H1 (cell line): ENCODE measurements around the gene G6PC1. TPM values are rescaled to one million over a fixed set of nuclear protein-coding genes. Genes with fewer than 3 reads are reported as not detected.

Experiments
- CTCF ChIA-PET: fragments of 300-600 bp; sonication (Branson Sonifier 250); formaldehyde crosslinking; loops from one replicate; lab custom pipeline; 2021; ENCODE audit not compliant: partially characterized antibody; lab: Charles Lee
- POLR2A ChIA-PET: fragments of 300-600 bp; sonication (Branson Sonifier 250); formaldehyde crosslinking; loops from one replicate; lab custom pipeline; 2021; ENCODE audit warnings: inconsistent platforms; ENCODE audit not compliant: partially characterized antibody; lab: Charles Lee
- DNase-seq, 2 experiments: peaks; one replicate each; pipeline versions ENCODE4 v3.0.0 to v3.0.0-alpha.2; 2010 to 2022; ENCODE audit warnings: low spot score in 2 of 2, low read depth in 1 of 2, mixed read lengths in 1 of 2
- FAIRE-seq: peaks from 2 replicates; lab custom pipeline; 2011; peaks lifted over from hg19 to GRCh38; lab: Jason Lieb, UNC
- H2AFZ ChIP-seq: 2 replicates; pipeline ENCODE4 v1.8.1; 2012; ENCODE audit warnings: low read length, inconsistent platforms
- H2AK5ac ChIP-seq: 2 replicates; pipeline ENCODE4 v1.6.1; 2013; ENCODE audit warnings: low read depth, low read length
- H2BK120ac ChIP-seq: replicated peaks from 2 replicates; pipeline ENCODE3; 2013; ENCODE audit warnings: low read depth, low read length, inconsistent platforms
- H2BK12ac ChIP-seq: 2 replicates; pipeline ENCODE4 v1.6.1; 2013; ENCODE audit warnings: low read depth, low read length
- H2BK15ac ChIP-seq: 2 replicates; pipeline ENCODE4 v1.6.1; 2013; ENCODE audit warnings: low read length
- H2BK20ac ChIP-seq: 2 replicates; pipeline ENCODE4 v1.6.1; 2013; ENCODE audit warnings: low read length
- H2BK5ac ChIP-seq: 2 replicates; pipeline ENCODE4 v1.6.1; 2013; ENCODE audit warnings: low read depth, low read length
- H3K14ac ChIP-seq: 2 replicates; pipeline ENCODE4 v1.6.1; 2013; ENCODE audit warnings: inconsistent platforms; ENCODE audit not compliant: insufficient read length
- H3K18ac ChIP-seq: 2 replicates; pipeline ENCODE4 v1.6.1; 2013; ENCODE audit warnings: low read length; ENCODE audit errors: extremely low read depth
- H3K23ac ChIP-seq: 2 replicates; pipeline ENCODE4 v1.6.1; 2013; ENCODE audit warnings: inconsistent platforms; ENCODE audit not compliant: insufficient read length
- H3K23me2 ChIP-seq: 2 replicates; pipeline ENCODE4 v1.6.1; 2013; ENCODE audit warnings: low read depth, low read length
- H3K27ac ChIP-seq: 2 replicates; pipeline ENCODE4 v1.6.1; 2011; ENCODE audit warnings: low read depth, low read length, inconsistent platforms
- H3K27me3 ChIP-seq, 4 experiments: replicated peaks in 1 of 4; 1 replicate in 1 of 4; 2 replicates in 3 of 4; pipeline versions ENCODE4 v1.6.1 to v1.8.1; 2011 to 2013; ENCODE audit warnings: low read length in 3 of 4, mild to moderate bottlenecking in 3 of 4, inconsistent platforms in 2 of 4, mixed read lengths in 2 of 4, moderate library complexity in 1 of 4; ENCODE audit not compliant: control insufficient read depth in 3 of 4, insufficient read depth in 3 of 4; ENCODE audit errors: extremely low read depth in 1 of 4
- H3K36me3 ChIP-seq, 4 experiments: 2 replicates each; pipeline versions ENCODE4 v1.6.1 to v1.8.1; 2011 to 2013; ENCODE audit warnings: mild to moderate bottlenecking in 4 of 4, low read length in 3 of 4, moderate library complexity in 2 of 4, control low read depth in 1 of 4, inconsistent platforms in 1 of 4; ENCODE audit not compliant: insufficient read depth in 4 of 4, control insufficient read depth in 2 of 4
- H3K4ac ChIP-seq: replicated peaks from 2 replicates; pipeline ENCODE3; 2013; ENCODE audit warnings: low read length, low read depth, mixed read lengths, inconsistent platforms; ENCODE audit not compliant: insufficient read length
- H3K4me1 ChIP-seq, 4 experiments: replicated peaks in 1 of 4; 1 replicate in 1 of 4; 2 replicates in 3 of 4; pipeline versions ENCODE4 v1.6.1 to v1.8.1; 2011 to 2013; ENCODE audit warnings: low read length in 3 of 4, inconsistent platforms in 2 of 4, mixed read lengths in 1 of 4; ENCODE audit not compliant: insufficient read depth in 4 of 4, control insufficient read depth in 3 of 4
- H3K4me2 ChIP-seq, 2 experiments: 2 replicates each; pipeline versions ENCODE4 v1.6.1 to v1.8.1; 2011 to 2013; ENCODE audit warnings: low read depth in 2 of 2, low read length in 2 of 2, control low read depth in 1 of 2, inconsistent platforms in 1 of 2, mild to moderate bottlenecking in 1 of 2; ENCODE audit not compliant: insufficient read depth in 1 of 2
- H3K4me3 ChIP-seq, 4 experiments: fragments of 200-600, 300-600 bp in 1 of 4; sonication (generic), shearing (Covaris generic), sonication (Bioruptor Twin) in 1 of 4; 2 replicates each; pipeline versions ENCODE4 v1.5.1 to v1.8.1; 2011 to 2016; ENCODE audit warnings: low read length in 4 of 4, low read depth in 3 of 4, control low read depth in 2 of 4, inconsistent platforms in 2 of 4, mild to moderate bottlenecking in 2 of 4, mixed read lengths in 1 of 4, moderate library complexity in 1 of 4; ENCODE audit not compliant: insufficient read depth in 2 of 4; ENCODE audit errors: extremely low read depth in 1 of 4
- H3K56ac ChIP-seq: replicated peaks from 2 replicates; pipeline ENCODE3; 2013; ENCODE audit warnings: low read depth, mild to moderate bottlenecking, mixed read lengths, low read length, inconsistent platforms; ENCODE audit not compliant: insufficient read length
- H3K79me1 ChIP-seq: 2 replicates; pipeline ENCODE4 v1.6.1; 2013; ENCODE audit warnings: low read depth, low read length, control low read depth
- H3K79me2 ChIP-seq, 2 experiments: 2 replicates each; pipeline versions ENCODE4 v1.6.1 to v1.8.1; 2012 to 2013; ENCODE audit warnings: low read length in 2 of 2, mild to moderate bottlenecking in 2 of 2, inconsistent platforms in 1 of 2; ENCODE audit not compliant: insufficient read depth in 2 of 2, control insufficient read depth in 1 of 2
- H3K9ac ChIP-seq, 4 experiments: replicated peaks in 1 of 4; 1 replicate in 1 of 4; 2 replicates in 3 of 4; pipeline versions ENCODE4 v1.6.1 to v1.8.1; 2011 to 2013; ENCODE audit warnings: low read depth in 3 of 4, low read length in 3 of 4, control low read depth in 2 of 4, mild to moderate bottlenecking in 2 of 4, moderate library complexity in 2 of 4, inconsistent platforms in 1 of 4; ENCODE audit errors: extremely low read depth in 1 of 4
- H3K9me3 ChIP-seq, 2 experiments: 2 replicates each; pipeline versions ENCODE4 v1.6.1 to v1.8.1; 2012 to 2013; ENCODE audit warnings: mild to moderate bottlenecking in 2 of 2, moderate library complexity in 2 of 2, control low read depth in 1 of 2, inconsistent platforms in 1 of 2, low read depth in 1 of 2, low read length in 1 of 2, mixed read lengths in 1 of 2; ENCODE audit not compliant: insufficient read depth in 2 of 2
- H4K20me1 ChIP-seq, 2 experiments: replicated peaks in 1 of 2; 2 replicates each; pipeline versions ENCODE3 to v1.8.1; 2011 to 2013; ENCODE audit warnings: inconsistent platforms in 2 of 2, low read length in 2 of 2, mild to moderate bottlenecking in 1 of 2; ENCODE audit not compliant: insufficient read depth in 2 of 2, control insufficient read depth in 1 of 2
- H4K5ac ChIP-seq: 2 replicates; pipeline ENCODE4 v1.6.1; 2013; ENCODE audit warnings: low read length, low read depth, mixed read lengths, inconsistent platforms; ENCODE audit not compliant: insufficient read length
- H4K8ac ChIP-seq: 2 replicates; pipeline ENCODE4 v1.8.0; 2013; ENCODE audit warnings: mild to moderate bottlenecking, moderate library complexity, low read length, inconsistent platforms; ENCODE audit not compliant: insufficient read depth; ENCODE audit errors: extremely low read depth
- H4K91ac ChIP-seq: replicated peaks from 2 replicates; pipeline ENCODE3; 2013; ENCODE audit warnings: low read length, mixed read lengths, inconsistent platforms; ENCODE audit not compliant: insufficient read length
- BACH1 ChIP-seq: IDR thresholded peaks from 2 replicates; pipeline ENCODE4 v1.6.1; 2012; ENCODE audit warnings: low read length, improper control_type of control experiment
- CBX8 ChIP-seq: fragments of 300-800, 300-1000 bp; sonication (generic); IDR thresholded peaks from 2 replicates; pipeline ENCODE4 v1.7.1; 2016; ENCODE audit warnings: low read depth, low read length, borderline replicate concordance
- CHD1 ChIP-seq: IDR thresholded peaks from 2 replicates; pipeline ENCODE4 v1.6.1; 2012; ENCODE audit warnings: low read depth, low read length, improper control_type of control experiment
- CTBP2 ChIP-seq: IDR thresholded peaks from 2 replicates; pipeline ENCODE4 v1.7.0; 2011; ENCODE audit warnings: borderline replicate concordance, mild to moderate bottlenecking, moderate library complexity, mixed read lengths, low read length; ENCODE audit not compliant: insufficient read depth, insufficient read length
- JUND ChIP-seq: IDR thresholded peaks from 2 replicates; pipeline ENCODE4 v1.6.1; 2011; ENCODE audit warnings: mild to moderate bottlenecking, improper control_type of control experiment, low read length
- RFX5 ChIP-seq: IDR thresholded peaks from 2 replicates; pipeline ENCODE4 v1.6.1; 2011; ENCODE audit warnings: low read depth, low read length, improper control_type of control experiment, borderline replicate concordance
- RXRA ChIP-seq: IDR thresholded peaks from 2 replicates; pipeline ENCODE4 v1.6.1; 2011; ENCODE audit warnings: low read depth, mild to moderate bottlenecking, low read length, moderate library complexity; ENCODE audit not compliant: insufficient read depth
- TBP ChIP-seq: IDR thresholded peaks from 2 replicates; pipeline ENCODE4 v1.6.1; 2011; ENCODE audit warnings: low read depth, low read length, improper control_type of control experiment
- YY1 ChIP-seq: IDR thresholded peaks from 2 replicates; pipeline ENCODE4 v1.6.1; 2011; ENCODE audit warnings: low read depth, mild to moderate bottlenecking, low read length
- WGBS, 2 experiments: shearing (Covaris generic) in 1 of 2; methylation state at CpG; one replicate each; pipeline versions ENCODE4 v1.1.6 to v1.1.7; 2013 to 2015; ENCODE audit warnings: low lambda C conversion rate in 2 of 2, mixed read lengths in 2 of 2, inconsistent platforms in 1 of 2, low coverage in 1 of 2, missing lambda C conversion rate in 1 of 2; ENCODE audit not compliant: insufficient replicate concordance in 2 of 2, insufficient coverage in 1 of 2, insufficient read length in 1 of 2; ENCODE audit errors: extremely low coverage in 1 of 2, missing lambda C conversion rate in 1 of 2; 5-methylcytosine and 5-hydroxymethylcytosine counted together
- polyA plus RNA-seq, 7 experiments: library from polyadenylated mRNA; depleted of rRNA in 3 of 7; stranded (reverse) in 5 of 7; unstranded in 2 of 7; fragments of >200 nt in 5 of 7; fragments of 200-250 nt in 2 of 7; gene quantifications; 1 replicate in 5 of 7; 2 replicates in 1 of 7; 4 replicates in 1 of 7; pipeline versions ENCODE4 v1.2.1 to v1.2.3, GENCODE V29; 2011 to 2013; ENCODE audit warnings: missing spikeins in 2 of 7, mixed read lengths in 2 of 7
- total RNA-seq: library from RNA; stranded (reverse); fragmentation: NEBNext Ultra II Directional; extraction: Animal tissue kit (Norgen Biotek cat#: 25700); gene quantifications from 2 replicates; pipeline ENCODE4 v1.2.1, GENCODE V29; 2021

Gene G6PC1
- total and polyA plus RNA-seq, 2 of the 8 experiments (the other 6 are each of a cell fraction or from before 2014, with no cell fraction given), result 0.02 TPM; not detected in 1

- Histone ChIP-seq H2BK120ac (no peak overlapping the region), H4K8ac (no peak overlapping the region; the same call in 1 of the 2 replicates), H3K36me3 (no peaks in the 10 kb centered on the region), H2AK5ac (no peak overlapping the region), H3K79me1 (no peaks in the 10 kb centered on the region), H3K23ac (no peak overlapping the region), H4K20me1 (no peaks in the 10 kb centered on the region), H3K23me2 (no peaks in the 10 kb centered on the region), H2BK20ac (no peak overlapping the region), H4K5ac (no peak overlapping the region), H3K4me2 (no peak overlapping the region), H3K18ac (no peak overlapping the region), H2BK15ac (no peak overlapping the region), H3K27ac (no peak overlapping the region), H2AFZ (no peak overlapping the region), H4K91ac (no peak overlapping the region), H3K4me3 (no peak overlapping the region), H3K4me1 (no peaks in the 10 kb centered on the region), H2BK5ac (no peak overlapping the region), H3K79me2 (no peaks in the 10 kb centered on the region), H3K4ac (no peak overlapping the region), H3K27me3 (no peaks in the 10 kb centered on the region), H3K56ac (no peak overlapping the region), H3K14ac (no peak overlapping the region), H3K9me3 (peaks cover 2 to 5% of the 10 kb centered on the region in 2 experiments; a peak in 1 of 4 replicates), H3K9ac (no peak overlapping the region; a peak in 1 of 7 replicates), H2BK12ac (no peak overlapping the region)
- POLR2A ChIA-PET, result interaction anchor here (1.1 to 1.5 kb wide), 4 partner anchors 20 to 132 kb away, joined by 3 to 6 read pairs (median 4); partner anchors contain the start of genes CNTD1, COA3 and RPL27
- DNase-seq, result no peak
- FAIRE-seq, result no peak
- TF ChIP-seq YY1 (no peak), JUND (no peak), BACH1 (no peak), CHD1 (no peak), CTBP2 (no peak), TBP (no peak), CBX8 (no peak), RXRA (no peak), RFX5 (no peak)
- 86% methylated on average over 4 of the region's 4 CpGs; no CpG with 5 or more reads in 1 of the 2 experiments for WGBS, 2 experiments
- CTCF ChIA-PET, result interaction anchor here (1.1 to 2.4 kb wide), 5 partner anchors 17 to 72 kb away, joined by 4 to 10 read pairs (median 7); partner anchors contain the start of gene AOC2
Measured at GRCh38 chr17:42866216-42866615, 34.4 kb upstream of the G6PC1 start.
